GM19238 (cell line): Measurements from ENCODE around the gene ZSCAN21.

Experiments used
- DNase-seq: peaks from one replicate; pipeline ENCODE4 v3.0.0; 2011; ENCODE audit warnings: low spot score; ENCODE audit not compliant: insufficient read length

Gene ZSCAN21

GRCh38 chr7:100099452-100099851, 49.9 kb downstream of the ZSCAN21 start:
- DNase-seq, result no peak

- peak; percentile 94 for DNase-seq
These were observed 50.9 kb downstream of the ZSCAN21 start for GRCh38 chr7:100100420-100101015.

- peak; percentile 96 for DNase-seq
These were observed 51.7 kb downstream of the ZSCAN21 start, which contains the start of the genes AP4M1 and MCM7 for GRCh38 chr7:100101016-100101862. Gene AP4M1 (plus strand): TSS chr7:100101643. CDS start chr7:100101715, 72 bp downstream. Gene MCM7 (minus strand): TSS chr7:100101397. CDS start chr7:100101294, 103 bp downstream.

GRCh38 chr7:100102950-100103840, 53.6 kb downstream of the ZSCAN21 start:
- no peak for DNase-seq

DNA sequence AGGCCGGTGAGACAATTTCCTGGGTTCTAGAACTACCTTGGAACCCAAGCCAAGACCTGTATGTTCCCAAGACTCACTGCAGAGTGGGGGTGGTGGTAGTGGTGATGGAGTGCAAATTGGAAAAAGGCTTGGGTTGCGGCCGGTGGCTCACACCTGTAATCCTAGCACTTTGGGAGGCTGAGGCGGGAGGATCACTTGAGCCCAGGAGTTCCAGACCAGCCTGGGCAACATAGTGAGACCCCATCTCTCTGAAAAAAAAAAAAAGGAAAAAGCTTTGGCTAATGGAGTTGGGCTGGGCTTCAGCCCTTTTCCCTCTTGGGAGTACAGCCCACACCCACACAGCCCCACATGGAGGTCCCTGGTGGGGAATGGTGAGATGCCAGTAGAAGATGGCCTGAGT, 56.0 kb downstream of the ZSCAN21 start:
- DNase-seq, result no peak

GRCh38 chr7:100106633-100107032, 57.1 kb downstream of the ZSCAN21 start:
- DNase-seq, result no peak

DNA sequence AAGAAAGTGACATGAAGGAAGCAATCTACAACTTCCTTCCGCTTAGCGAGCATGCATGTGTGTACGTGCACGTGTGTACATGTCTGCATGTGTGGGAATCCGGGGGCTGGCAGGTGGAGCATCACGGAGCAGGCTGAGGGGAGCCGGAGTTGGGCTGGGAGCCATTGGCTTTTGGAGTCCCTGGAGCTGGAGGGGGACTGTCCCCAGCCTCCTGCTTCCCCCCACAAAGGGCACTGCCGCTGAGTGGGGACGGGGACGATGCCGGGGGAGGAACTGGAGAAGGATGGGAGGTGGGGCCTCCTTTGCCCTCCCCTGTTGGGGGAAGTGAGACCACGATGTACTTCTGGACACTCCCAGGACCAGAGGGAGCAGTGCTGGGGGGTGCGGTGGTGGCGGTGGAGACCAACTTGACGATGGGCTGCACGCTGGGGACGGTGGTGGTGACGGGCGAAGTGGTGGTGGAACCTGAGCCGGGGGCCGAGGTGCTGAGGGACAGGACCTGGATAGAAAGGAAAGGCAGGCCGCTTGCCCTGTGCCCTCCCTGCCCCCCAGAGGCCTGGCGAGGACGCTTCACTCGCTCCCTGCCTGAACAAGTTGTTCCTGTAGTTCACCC, 57.7 kb downstream of the ZSCAN21 start:
- DNase-seq, result no peak

GRCh38 chr7:100107890-100108289, 58.3 kb downstream of the ZSCAN21 start:
- no peak for DNase-seq

GRCh38 chr7:100109521-100110163, 60.1 kb downstream of the ZSCAN21 start:
- no peak for DNase-seq

DNA sequence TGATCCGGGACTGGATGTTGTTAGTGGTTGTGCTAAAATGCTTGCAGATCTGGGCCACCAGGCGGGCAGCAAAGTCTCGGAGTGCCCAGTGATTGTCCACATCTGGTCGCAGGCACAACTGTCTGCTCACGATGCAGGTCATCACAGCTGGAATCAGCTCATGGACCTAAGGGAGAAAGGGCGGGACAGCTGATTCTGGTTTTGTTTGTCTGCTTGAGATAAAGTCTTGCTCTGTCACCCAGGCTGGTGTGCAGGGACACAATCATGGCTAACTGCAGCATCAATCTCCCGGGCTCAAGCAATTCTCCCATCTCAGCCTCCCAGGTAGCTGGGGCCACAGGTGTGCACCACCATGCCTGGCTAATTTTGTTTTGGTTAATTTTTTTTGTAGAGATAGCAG, 61.6 kb downstream of the ZSCAN21 start:
- DNase-seq, result no peak

DNA sequence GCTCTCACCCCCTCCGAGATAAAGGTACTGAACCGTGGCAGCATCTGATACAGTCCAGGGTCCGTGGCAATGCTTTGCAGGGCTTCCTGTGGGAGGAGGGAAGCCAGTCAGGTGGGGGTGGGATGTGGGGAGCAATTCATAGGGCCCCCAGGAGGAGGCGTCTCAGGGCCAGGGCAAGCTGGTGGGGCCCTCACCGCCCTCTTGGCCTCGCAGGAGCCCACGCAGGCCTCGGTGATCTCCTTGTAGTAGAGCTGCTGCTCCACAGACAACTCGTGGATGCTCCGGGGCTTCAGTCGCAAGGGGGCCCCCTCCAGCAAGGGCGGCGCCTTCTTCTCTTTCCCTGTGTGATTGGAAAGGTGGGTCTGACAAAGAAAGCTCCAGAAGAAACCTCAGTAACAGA, 62.3 kb downstream of the ZSCAN21 start:
- no peak for DNase-seq
